Lung (tissue), 12 donors: ENCODE results near the gene MAGEA3. TPM values are rescaled to one million over a fixed set of nuclear protein-coding genes. Genes with fewer than 3 reads are reported as not detected.
"Not testable (repeated sequence)": the region's sequence is repeated elsewhere in the genome, so short reads cannot be mapped to it uniquely, and the experiment has no call there.

Experiments
- ATAC-seq: fragments of 200-7000 bp; cut with Tn5 transposase; one replicate; pipeline ENCODE4 v1.9.1; 2020; ENCODE audit warnings: moderate number of reproducible peaks; ENCODE audit not compliant: insufficient read depth, low FRiP score
- DNase-seq, 3 donors: peaks; one replicate each; pipeline ENCODE4 v3.0.0-alpha.2; 2013 to 2017
- H3K27ac ChIP-seq, 2 donors: one replicate each; pipeline ENCODE4 v1.5.1; 2013; ENCODE audit warnings: mild to moderate bottlenecking in 2 of 2, moderate library complexity in 2 of 2, control low read depth in 1 of 2, inconsistent platforms in 1 of 2, low read depth in 1 of 2, low read length in 1 of 2
- H3K27me3 ChIP-seq, 3 donors: one replicate each; pipeline ENCODE4 v1.5.1; 2013; ENCODE audit warnings: low read length in 2 of 3; ENCODE audit not compliant: control insufficient read depth in 3 of 3, insufficient read depth in 3 of 3
- H3K36me3 ChIP-seq, 4 donors: one replicate each; pipeline ENCODE4 v1.5.1; 2013; ENCODE audit warnings: low read length in 4 of 4, mild to moderate bottlenecking in 1 of 4, moderate library complexity in 1 of 4; ENCODE audit not compliant: control insufficient read depth in 4 of 4, insufficient read depth in 4 of 4
- H3K4me1 ChIP-seq, 5 donors: one replicate each; pipeline ENCODE4 v1.5.1; 2013; ENCODE audit warnings: low read length in 5 of 5, mild to moderate bottlenecking in 2 of 5, moderate library complexity in 1 of 5; ENCODE audit not compliant: control insufficient read depth in 5 of 5, insufficient read depth in 5 of 5
- H3K4me3 ChIP-seq: one replicate; pipeline ENCODE4 v1.5.1; 2013; ENCODE audit warnings: mild to moderate bottlenecking, control low read depth, moderate library complexity
- H3K9ac ChIP-seq, 2 donors: one replicate each; pipeline ENCODE4 v1.5.1; 2013; ENCODE audit warnings: low read length in 2 of 2, control low read depth in 1 of 2; ENCODE audit not compliant: insufficient read depth in 1 of 2
- H3K9me3 ChIP-seq, 4 donors: one replicate each; pipeline ENCODE4 v1.5.1; 2013; ENCODE audit warnings: low read length in 3 of 4, mild to moderate bottlenecking in 1 of 4, moderate library complexity in 1 of 4; ENCODE audit not compliant: control insufficient read depth in 4 of 4, insufficient read depth in 3 of 4
- WGBS, 2 donors: extraction: QIAGEN DNeasy Blood & Tissue Kit; methylation state at CpG; one replicate each; pipeline ENCODE4 v1.1.7; 2013; 5-methylcytosine and 5-hydroxymethylcytosine counted together
- polyA plus RNA-seq, 2 donors: library from polyadenylated mRNA; stranded (reverse); fragments of 200-250 nt; gene quantifications; one replicate each; pipeline ENCODE4 v1.2.1, GENCODE V29; 2013
- total RNA-seq, 2 donors: library from RNA; depleted of rRNA in 1 of 2; stranded (reverse); fragments of >200 nt in 1 of 2; gene quantifications; one replicate each; pipeline ENCODE4 v1.2.1, GENCODE V29; 2014 to 2021
- TF ChIP-seq, protein P1 (sequence below): IDR thresholded peaks from 2 replicates; pipeline ENCODE4 v1.5.1; 2012; ENCODE audit warnings: mild to moderate bottlenecking; ENCODE audit errors: control extremely low read depth, extremely low read depth
- donor health status: control.
- donor health status: control.
- donor health status: Bipolar disorder and iron deficiency.
- donor health status: healthy.
- donor health status: DM: yes; HTN: yes; CAD: no.

MAGEA3 gene
- total and polyA plus RNA-seq, 4 donors, result not detected

GRCh38 chrX:152725409-152725808, 26.8 kb downstream of the MAGEA3 start:
- peaks cover 0 to 7% (median 3%) of the 10 kb centered on the region in 4 donors for H3K9me3 ChIP-seq
- no peaks in the 10 kb centered on the region for H3K36me3 ChIP-seq
- TF ChIP-seq, protein P1, sequence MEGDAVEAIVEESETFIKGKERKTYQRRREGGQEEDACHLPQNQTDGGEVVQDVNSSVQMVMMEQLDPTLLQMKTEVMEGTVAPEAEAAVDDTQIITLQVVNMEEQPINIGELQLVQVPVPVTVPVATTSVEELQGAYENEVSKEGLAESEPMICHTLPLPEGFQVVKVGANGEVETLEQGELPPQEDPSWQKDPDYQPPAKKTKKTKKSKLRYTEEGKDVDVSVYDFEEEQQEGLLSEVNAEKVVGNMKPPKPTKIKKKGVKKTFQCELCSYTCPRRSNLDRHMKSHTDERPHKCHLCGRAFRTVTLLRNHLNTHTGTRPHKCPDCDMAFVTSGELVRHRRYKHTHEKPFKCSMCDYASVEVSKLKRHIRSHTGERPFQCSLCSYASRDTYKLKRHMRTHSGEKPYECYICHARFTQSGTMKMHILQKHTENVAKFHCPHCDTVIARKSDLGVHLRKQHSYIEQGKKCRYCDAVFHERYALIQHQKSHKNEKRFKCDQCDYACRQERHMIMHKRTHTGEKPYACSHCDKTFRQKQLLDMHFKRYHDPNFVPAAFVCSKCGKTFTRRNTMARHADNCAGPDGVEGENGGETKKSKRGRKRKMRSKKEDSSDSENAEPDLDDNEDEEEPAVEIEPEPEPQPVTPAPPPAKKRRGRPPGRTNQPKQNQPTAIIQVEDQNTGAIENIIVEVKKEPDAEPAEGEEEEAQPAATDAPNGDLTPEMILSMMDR, result no peak
- no peak overlapping the region for H3K9ac ChIP-seq
- H3K27me3 ChIP-seq, result no peaks in the 10 kb centered on the region
- no peak overlapping the region for H3K4me3 ChIP-seq
- H3K27ac ChIP-seq, result no peak overlapping the region
- no peaks in the 10 kb centered on the region for H3K4me1 ChIP-seq
- DNase-seq (no peak), ATAC-seq (no peak)
- WGBS, 2 donors, result 67 to 76% methylated on average over 7 of the region's 7 CpGs

DNA sequence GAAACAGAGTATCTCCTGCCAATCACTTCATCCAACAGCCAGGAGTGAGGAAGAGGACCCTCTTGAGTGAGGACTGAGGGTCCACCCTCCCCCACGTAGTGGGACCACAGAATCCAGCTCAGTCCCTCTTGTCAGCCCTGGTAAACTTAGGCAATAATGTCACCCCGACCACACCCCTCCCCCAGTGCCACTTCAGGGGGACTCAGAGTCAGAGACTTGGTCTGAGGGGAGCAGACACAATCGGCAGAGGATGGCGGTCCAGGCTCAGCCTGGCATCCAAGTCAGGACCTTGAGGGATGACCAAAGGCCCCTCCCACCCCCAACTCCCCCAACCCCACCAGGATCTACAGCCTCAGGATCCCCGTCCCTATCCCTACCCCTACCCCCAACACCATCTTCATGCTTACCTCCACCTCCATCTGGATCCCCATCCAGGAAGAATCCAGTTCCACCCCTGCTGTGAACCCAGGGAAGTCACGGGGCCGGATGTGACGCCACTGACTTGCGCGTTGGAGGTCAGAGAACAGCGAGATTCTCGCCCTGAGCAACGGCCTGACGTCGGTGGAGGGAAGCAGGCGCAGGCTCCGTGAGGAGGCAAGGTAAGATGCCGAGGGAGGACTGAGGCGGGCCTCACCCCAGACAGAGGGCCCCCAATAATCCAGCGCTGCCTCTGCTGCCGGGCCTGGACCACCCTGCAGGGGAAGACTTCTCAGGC, 34.8 kb downstream of the MAGEA3 start, which contains the start of the genes CSAG1 and MAGEA12:
TSS of gene CSAG1 (minus strand) at position 461 of the 715 bp plus-strand sequence. CDS start 1,261 bp downstream, outside the sequence.
TSS of gene MAGEA12 (plus strand) at position 497 of the 715 bp plus-strand sequence. CDS start 2,405 bp downstream, outside the sequence.
- Histone ChIP-seq H3K27me3 (no peaks in the 10 kb centered on the region), H3K4me3 (no peak within 1 kb of the TSS), H3K9ac (no peak within 1 kb of the TSS), H3K36me3 (no peaks in the 10 kb centered on the region), H3K27ac (no peak within 1 kb of the TSS), H3K4me1 (no peaks in the 10 kb centered on the region), H3K9me3 (peaks cover 0 to 3% (median 0%) of the 10 kb centered on the region in 4 donors)
- WGBS, 2 donors, result 89 to 96% methylated on average over 18 to 21 of the region's 21 CpGs
- TF ChIP-seq, protein P1, result no peak
- ATAC-seq, result no peak
- no peak for DNase-seq

- not testable (repeated sequence) for H3K4me3 ChIP-seq, H3K27ac ChIP-seq, H3K27me3 ChIP-seq, H3K9ac ChIP-seq, H3K9me3 ChIP-seq, ATAC-seq, H3K36me3 ChIP-seq, H3K4me1 ChIP-seq, DNase-seq
- WGBS, 2 donors, result 88 to 93% methylated on average over 15 to 22 of the region's 22 CpGs
Observed at GRCh38 chrX:152734143-152734858, 35.7 kb downstream of the MAGEA3 start.

DNA sequence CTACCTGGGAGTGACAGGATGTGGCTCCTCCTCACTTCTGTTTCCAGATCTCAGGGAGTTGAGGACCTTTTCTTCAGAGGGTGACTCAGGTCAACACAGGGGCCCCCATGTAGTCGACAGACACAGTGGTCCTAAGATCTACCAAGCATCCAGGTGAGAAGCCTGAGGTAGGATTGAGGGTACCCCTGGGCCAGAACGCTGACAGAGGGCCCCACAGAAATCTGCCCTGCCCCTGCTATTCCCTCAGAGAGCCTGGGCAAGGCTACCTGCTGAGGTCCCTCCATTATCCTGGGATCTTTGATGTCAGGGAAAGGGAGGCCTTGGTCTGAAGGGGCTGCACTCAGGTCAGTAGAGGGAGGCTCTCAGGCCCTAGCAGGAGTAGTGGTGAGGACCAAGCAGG, 36.5 kb downstream of the MAGEA3 start:
- TF ChIP-seq, protein P1, result no peak
- no peak overlapping the region for H3K4me3 ChIP-seq
- no peaks in the 10 kb centered on the region for H3K27me3 ChIP-seq
- no peaks in the 10 kb centered on the region for H3K4me1 ChIP-seq
- H3K36me3 ChIP-seq, result no peaks in the 10 kb centered on the region
- H3K9me3 ChIP-seq, result peaks cover 0 to 3% (median 0%) of the 10 kb centered on the region in 4 donors
- no peak for DNase-seq
- 59 to 86% methylated on average over 1 to 2 of the region's 2 CpGs for WGBS, 2 donors
- no peak for ATAC-seq
- no peak overlapping the region for H3K9ac ChIP-seq
- no peak overlapping the region for H3K27ac ChIP-seq
